SK-N-DZ (cell line): ENCODE data around the gene SOSTDC1.
"Not testable (repeated sequence)": the region's sequence is repeated elsewhere in the genome, so short reads cannot be mapped to it uniquely, and the experiment has no call there.

Source experiments
- DNase-seq: peaks from one replicate; pipeline ENCODE4 v3.0.0-alpha.2; 2015; ENCODE audit warnings: low spot score

The SOSTDC1 gene

DNA sequence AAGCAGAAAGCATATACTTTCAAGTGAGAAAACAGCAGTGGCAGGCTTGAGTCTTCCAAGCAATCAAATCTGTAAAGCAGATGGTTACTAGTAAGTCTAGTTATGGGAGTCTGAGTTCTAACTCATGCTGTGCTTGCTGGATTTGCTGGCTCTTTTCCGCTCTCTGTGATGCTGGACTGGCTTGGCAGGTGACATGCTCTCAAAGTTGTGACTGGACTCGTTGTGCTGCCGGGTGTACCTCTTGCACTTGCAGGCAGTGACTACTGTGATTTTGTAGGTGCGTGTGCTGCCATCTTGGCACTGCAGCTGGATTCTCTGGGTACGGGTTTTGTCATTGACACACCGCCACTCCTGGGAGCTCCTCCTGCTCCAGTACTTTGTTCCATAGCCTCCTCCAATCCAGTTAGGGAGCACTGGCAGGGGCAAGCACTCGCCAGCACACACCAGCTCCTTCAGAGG, 3.1 kb downstream of the SOSTDC1 start:
- DNase-seq, result no peak

DNA sequence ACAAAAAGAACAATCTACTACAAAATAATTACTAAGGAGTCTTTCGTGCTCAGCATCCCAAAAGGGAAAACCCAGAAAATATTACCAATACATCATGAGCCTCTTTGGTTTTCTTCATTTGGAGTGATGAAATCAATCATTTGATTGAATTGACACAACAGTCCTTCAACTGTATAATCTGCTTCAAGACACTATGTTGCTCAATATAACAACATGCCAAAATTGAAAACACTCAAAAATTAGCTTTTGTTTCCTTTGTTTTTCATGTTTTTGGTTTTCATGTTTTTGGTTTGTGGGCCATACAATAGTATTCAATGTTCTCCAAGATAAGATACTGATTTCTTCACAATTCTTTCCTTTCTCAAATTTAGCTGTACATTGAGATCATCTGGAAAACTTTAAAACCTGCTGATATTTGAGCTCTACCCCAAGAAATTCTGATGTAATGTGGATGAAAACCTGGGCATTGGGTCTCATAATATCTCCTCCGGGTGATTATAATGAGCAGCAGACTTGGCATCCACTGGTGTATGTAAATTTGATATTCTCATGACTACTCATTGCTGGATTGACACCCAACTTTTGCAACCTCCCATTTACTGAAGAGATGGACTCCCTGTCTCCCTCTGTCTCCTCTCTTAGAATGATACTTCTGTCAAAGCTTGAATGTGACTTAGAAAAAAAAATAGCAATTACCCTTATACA, 4.6 kb downstream of the SOSTDC1 start:
- no peak for DNase-seq

DNA sequence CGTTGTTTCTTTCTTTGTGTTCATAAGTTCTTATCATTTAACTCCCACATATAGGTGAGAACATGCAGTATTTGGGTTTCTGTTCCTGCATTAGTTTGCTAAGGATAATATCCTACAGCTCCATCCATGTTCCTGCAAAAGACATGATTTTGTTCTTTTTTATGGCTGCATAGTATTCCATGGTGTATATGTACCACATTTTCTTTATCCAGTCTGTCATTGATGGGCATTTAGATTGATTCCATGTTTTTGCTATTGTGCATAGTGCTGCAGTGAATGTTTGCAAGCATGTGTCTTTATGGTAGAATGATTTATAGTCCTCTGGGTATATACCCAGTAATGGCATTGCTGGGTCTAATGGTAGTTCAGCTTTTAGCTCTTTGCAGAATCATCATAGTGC, 9.2 kb downstream of the SOSTDC1 start:
- not testable (repeated sequence) for DNase-seq

DNA sequence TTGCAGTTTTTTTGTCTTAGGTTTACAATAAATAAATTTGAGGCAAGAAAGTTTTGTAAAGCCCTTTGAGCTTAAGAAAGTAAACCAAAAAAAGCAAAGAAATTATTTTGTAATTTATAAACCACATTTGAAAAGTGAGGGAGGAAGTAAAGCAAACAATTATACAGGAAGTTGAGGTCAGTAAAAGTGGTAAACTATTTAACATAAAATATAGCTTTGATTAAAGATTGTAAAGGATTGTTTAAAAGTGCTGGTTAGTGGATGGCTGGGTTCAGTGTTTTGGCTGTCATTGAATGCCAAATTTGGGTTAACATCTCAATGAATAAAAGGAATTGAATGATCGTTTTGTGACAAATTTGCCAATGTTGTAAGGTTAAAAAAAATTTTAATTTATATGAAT, 9.9 kb downstream of the SOSTDC1 start:
- no peak for DNase-seq

DNA sequence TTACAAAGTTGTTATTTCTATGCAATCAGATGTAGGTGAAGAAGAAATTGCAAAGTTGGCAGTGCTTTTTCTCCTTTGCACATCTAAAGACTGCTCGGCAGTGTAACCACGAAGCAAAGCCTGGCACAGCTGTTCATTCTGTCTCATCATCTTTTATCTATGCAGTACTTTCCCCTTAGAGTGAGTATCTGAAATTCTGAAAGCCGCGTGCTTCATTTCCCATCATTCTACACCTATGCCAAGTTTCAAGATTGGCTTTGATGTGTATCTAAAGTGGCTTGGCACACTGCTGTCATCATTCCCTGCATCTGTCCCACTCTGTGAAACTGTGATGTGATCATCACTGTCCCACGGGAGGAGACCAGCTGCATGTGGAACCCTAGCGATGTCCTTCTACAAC, 15.2 kb downstream of the SOSTDC1 start:
- DNase-seq, result no peak

DNA sequence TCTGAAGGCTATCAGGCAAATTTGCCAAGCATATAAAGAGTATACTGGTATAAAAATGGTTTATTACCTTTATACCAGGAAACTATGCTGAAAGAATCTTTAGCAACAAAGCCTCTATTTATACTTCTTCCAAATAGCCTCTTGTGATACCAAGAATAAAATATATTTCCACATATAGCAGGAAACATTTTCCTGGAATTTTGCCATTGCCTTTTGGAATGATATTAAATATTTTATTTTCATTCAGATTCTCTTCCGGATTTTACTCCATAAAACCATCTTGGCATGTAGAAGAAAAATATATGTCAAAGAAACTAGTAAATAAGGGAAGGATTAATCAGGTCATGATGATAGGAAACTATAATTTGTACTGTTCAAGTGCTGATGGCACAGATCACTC, 17.7 kb downstream of the SOSTDC1 start:
- DNase-seq, result no peak

DNA sequence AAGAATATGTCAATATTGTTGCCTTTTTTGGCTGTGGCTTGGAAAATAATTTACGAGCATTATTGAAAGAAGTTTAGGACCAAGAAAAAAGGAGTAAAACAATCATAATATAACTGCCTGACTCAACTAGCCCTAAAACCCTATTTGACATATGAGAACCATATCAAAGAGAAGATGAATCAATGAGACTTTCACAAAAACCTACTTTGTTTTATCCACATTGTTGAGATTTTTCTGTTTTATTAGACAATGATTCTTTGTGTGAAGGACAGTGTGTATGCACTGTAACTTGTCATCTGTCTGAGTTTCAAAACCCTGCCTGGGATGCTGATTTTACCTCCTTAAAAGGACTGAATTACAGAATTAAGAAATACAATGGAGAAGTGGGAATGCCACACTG, 19.0 kb downstream of the SOSTDC1 start:
- DNase-seq, result no peak

DNA sequence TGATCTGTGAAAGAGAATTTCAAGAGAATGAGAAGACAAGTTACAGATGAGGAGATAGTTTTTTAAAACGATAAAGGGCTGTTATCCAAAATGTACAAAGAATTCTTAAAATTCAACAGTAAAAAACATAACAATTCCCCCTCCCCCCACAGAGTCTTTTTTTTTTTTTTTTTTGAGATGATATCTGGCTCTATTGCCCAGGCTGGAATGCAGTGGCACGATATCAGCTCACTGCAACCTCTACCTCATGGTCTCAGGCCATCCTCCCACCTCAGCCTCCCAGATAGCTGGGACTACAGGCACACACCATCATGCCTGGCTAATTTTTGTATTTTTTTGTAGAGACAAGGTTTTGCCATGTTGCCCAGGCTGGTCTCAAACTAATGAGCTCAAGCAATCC, 21.7 kb downstream of the SOSTDC1 start:
- not testable (repeated sequence) for DNase-seq

DNA sequence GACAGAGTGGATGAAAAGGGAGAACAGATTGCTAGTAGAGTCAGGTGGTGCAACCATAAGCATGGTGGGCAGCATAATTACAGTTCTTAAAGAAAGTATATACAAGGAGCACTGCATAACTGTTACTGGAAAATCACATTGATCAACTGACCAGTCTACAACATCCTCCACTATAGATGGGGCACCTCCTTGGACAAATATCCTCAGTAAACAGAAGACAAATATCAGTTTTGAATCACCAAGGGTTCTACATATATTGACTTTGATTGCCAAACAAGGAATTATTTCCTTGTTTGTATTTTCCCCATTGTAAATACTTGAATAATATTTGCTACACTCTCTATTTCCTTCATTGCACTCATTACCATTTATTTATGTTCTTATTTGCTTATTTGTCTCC, 26.6 kb downstream of the SOSTDC1 start:
- no peak for DNase-seq

DNA sequence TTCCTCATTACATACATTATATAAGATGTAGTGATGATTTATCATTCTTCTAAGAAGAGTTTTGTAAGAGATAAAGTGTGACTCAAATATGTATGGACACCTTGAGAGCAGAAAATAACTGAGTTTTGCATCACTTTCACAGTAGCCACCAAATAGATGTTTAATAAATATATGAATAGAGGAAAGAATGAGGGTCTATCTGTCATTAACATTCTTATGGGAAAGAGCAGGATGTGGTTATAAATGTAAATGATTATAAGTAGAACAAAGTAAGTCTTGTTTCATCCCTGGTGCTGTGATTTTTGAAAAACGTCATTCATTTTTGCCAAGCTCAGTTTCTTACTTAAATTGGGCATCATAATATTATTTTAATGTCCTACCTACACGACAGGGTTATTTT, 29.2 kb downstream of the SOSTDC1 start:
- DNase-seq, result no peak

DNA sequence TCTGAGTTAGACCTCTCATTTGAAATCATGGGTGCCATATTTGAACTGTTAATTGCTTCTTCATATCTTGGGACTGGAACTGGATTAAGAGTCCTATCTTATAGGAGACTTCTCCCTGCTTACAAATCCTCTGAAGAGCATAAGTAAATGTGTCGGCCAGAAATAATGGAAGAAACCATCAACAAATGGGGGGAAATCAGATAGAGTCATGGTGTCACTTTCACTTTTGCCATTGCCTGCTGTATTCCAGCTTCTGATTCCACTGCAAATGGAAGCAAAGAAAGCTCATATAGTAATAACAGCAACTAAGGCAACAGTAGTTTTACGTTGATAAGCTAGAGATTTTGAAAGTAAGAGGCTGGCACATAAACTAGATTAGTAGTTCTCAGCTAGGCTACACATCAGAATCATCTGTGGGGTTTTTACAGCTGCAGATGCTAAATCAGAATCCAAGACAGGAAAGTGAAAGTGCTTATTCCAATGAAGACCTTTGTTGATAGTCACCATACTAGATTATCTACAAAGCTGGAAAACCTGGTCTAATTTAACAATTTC, 31.9 kb downstream of the SOSTDC1 start:
- no peak for DNase-seq

DNA sequence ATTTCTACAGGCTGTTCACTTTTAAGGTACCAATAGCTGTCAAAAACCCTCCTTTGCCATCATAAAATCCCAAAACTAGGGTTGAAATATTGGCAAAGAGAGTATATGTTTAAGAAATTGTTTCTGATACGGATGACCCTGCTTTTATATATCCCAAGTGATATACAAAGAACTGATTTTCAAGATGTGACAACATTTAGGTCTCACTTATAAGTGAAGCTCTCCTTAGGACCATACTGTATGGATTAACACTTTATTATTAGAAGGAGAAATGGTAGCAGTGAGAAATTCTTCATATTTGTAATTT, 33.2 kb downstream of the SOSTDC1 start:
- no peak for DNase-seq

DNA sequence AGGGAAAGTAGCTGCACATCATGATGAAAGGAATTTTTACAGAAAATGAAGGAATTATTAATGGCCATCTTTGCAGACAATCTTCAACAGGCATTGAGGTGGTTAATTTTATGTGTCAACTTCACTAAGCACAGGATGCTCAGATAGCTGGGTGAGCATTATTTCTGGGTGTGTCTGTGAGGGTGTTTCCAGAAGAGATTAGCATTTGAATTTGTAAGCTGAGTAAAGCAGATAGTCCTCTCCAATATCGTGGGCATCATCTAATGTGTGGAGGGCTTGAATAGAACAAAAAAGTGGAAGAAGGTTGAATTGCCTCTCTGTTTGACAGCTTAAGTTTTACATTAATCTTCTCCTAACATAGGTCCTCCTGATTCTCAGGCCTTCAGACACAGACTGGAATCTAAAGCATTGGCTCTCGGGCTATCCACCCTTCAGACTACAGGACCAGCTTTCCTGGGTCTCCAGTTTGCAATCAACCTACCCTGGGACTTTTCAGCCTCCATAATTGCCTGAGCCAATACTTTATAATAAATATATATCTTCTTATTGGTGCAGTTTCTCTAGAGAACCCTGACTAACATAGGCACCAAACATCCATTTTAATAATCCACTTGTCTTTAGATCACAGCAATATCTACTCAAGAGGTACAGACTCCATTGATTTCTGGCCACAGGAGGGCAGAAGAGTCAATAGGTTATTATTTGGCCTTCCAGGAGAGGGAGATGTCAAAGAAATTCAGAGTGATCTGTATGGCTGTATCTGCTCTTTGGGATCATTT, 33.7 kb downstream of the SOSTDC1 start:
- DNase-seq, result peak; percentile 49

DNA sequence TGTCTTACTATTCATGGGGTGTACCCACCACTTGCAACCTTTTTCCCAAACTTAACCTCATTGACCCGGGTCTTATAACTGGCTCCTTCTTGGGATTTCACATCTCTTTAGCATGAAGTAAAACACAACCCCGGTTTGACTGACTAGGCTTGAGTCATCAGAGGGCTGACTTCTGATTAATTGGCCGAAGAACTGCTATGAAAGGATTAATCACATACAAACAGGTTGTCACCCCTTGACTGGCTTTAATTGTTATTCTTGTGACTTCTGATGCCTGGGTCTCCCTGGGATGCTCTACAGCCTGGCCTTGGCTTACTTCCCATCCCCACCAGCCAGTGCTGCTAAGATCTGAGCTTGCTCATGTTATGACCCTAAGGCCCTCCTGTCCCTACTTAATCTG, 35.4 kb downstream of the SOSTDC1 start:
- DNase-seq, result no peak

DNA sequence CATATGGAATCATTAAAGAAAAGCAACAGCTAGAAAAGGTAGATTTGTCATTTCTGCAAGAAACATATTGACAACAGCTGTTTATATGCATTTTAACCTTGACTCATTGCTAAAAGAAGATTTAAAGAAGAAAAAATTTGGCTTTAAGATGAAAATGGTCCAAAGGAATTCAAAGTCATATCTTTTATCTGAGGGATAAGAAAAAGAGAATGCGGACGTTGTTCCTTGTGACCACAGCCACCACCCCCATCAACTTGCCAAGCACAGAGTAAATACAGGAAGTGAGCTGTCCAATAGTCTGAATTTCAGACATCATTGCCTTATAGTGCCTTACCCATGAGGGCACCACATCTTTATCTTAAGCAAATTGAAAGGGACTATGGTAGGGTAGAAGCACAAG, 36.9 kb downstream of the SOSTDC1 start:
- DNase-seq, result no peak

DNA sequence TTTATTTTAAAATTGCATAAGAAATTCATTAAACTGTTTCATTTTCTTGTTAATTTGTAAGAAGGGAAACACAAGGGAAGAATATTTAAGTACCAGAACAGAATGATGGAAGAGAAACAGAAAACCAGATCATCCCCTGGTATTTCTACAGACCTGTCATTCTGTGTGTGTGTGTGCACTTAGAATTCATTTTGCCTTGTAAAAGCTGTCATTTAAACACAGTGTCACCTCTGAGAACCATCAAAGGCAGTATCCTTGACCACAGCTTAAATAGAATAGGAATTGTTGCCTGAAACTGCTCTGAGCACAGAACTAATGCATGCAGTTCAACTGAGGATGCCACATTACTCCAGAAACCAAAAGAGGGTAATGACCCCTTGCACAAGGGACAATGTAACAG, 37.4 kb downstream of the SOSTDC1 start:
- DNase-seq, result no peak

DNA sequence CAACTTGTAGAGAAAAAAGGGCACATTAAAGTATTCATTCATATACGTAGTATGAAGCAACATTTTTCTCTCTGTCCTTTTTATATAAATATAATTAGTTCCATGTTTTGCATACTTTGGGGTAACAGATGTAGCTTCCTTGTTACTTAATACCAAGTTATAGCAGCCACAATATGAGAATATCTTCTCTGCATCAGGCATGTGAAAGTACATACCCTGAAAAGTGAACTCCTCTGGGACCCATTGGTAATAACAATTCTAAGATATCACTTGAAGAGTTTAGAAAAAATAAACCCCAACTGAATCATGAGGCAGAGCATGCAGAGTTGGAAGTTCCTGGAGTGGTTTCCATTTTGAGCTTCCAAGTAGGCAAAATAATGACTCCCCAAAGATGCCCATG, 41.8 kb downstream of the SOSTDC1 start:
- DNase-seq, result no peak

DNA sequence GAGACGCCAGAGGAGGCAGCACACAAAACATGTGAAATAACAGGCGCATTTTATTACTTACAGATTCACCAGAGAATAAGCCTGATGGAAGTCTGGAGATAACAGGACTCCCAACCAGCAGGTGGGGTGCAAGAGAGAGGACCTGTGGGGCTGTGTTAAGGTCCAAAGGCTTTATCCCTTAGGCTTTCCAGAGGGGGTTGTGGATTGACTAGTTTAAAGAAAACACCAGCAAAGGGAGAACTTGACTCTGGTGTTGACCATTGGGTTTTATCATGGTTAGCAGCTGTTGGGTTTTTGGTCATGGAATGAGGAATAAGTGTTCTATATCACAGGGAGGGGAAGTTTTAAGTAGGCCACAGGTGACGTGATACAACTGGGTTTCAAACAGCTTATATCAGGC, 42.6 kb downstream of the SOSTDC1 start:
- DNase-seq, result peak; percentile 21

DNA sequence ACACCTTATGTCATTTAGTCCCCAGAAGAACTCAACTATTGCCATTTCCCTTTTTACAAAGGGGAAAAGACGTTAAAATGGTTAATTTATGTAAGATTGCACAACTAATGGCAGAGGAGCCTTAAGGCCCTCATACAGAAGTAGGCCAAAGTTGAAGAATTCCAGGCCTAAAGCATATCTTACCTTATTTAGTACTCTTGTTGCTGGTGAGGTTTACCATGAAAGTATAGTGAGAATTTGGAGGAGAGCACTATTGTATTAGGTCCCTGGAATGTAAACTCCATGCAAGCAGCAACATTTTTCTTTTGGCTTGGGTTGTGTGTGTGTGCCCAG, 43.5 kb downstream of the SOSTDC1 start:
- peak; percentile 2 for DNase-seq

DNA sequence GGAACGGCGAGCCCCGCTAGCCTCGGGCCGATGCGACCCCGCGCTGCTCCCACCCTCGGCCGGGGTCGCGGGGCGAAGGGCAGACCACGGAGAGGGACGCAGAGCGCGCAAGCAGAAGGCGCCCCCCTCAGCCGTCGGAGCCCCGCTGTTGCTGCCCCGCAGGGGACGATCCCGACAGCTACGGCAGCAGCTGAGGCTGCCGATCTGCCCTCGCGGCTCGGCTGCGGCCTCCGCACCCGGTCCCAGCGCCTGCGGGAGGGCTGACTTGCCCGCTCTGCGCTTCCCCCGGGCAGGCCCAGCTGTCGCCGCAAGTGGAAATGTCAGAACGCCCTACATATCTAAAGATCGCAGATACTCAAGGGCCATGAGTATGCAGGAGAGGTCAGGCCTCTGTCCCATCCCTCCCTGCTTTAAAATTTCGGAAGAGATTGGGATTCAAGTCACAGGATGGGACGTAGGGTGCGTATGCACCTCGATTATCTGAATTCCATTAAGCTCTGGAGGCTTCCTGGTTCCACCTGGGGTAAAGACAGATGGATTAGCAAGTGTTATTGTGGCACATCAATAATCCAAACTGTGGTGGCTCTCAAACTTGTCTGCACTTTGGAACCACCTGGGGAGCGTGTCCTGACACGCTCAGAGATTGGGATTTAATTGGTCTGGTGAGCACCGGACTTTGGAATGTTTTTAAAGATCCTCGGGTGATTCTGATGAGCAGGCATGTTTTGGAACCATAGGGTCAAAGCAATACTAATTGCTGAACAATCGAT, 44.0 kb downstream of the SOSTDC1 start, which contains the start of gene CRPPA:
CRPPA (minus strand) TSS at position 206 of the 770 bp plus-strand sequence. CDS start 216 bp downstream, outside the sequence.
- peak; percentile 42 for DNase-seq

DNA sequence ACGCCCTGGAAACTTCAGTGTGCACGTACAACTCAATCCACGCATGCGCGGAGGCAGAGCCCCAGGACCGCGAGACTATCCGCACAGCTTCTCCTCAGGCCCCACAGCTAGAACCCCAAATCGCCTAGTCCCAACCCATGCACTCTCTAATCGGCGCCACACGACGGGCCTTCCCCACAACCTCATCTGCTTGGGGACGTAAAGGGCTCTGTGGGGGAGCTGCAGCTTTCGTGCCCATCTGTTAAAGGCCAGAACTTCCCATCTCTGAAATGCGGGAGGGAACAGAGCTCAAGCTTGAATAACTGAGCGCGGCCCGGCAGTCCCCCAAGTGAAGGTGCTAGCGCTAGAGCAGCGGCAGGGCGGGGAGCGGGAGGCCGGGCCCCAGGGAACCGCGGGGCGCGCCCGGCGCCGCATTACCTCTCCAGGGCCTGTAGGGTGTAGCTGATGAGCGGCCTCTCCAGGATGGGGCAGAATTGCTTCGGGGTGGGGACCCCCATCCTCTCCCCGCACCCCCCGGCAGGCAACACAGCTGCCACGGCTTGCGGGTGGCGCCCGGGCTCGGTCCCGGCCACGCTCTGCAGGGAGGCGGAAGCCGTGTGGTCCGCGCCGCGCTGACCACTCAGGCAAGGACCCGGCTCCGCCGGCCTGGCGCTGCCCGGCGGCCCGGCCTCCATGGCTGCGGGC, 44.7 kb downstream of the SOSTDC1 start:
- DNase-seq, result peak; percentile 92

DNA sequence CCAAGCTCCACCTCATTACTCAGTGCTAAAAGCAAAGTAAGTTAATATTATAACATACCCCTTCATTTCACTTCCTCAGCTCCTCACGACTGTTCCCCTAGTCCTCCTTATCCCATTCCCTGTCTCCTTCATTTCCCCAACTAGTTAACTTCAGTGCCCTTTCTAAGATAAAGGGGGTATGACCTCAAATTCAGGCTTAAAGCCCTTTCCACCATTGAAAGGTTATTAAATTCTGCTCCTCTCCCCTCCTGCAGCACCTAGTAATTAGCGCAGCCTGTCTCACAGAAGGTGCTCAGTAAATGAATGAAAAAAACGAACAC, 45.2 kb downstream of the SOSTDC1 start:
- no peak for DNase-seq
